GM18867 (cell line): Measurements from ENCODE around the gene GPR37L1.
A peak's percentile ranks its signal among the peaks of the same experiment; 100 is the strongest.
"Not testable (repeated sequence)": the region's sequence is repeated elsewhere in the genome, so short reads cannot be mapped to it uniquely, and the experiment has no call there.

Experiments
- ATAC-seq: cut with Tn5 transposase; IDR thresholded peaks from one replicate; pipeline ENCODE4 v1.9.1; 2021; ENCODE audit warnings: mild to moderate bottlenecking, moderate library complexity; ENCODE audit not compliant: unreplicated experiment

The GPR37L1 gene

GRCh38 chr1:202107801-202108731 is 14.7 kb upstream of the GPR37L1 start:
- no peak for ATAC-seq

- no peak for ATAC-seq
Observed at GRCh38 chr1:202110977-202111376, 11.7 kb upstream of the GPR37L1 start.

GRCh38 chr1:202111589-202111988 is 11.1 kb upstream of the GPR37L1 start:
- ATAC-seq = not testable (repeated sequence)

- ATAC-seq = no peak
Observed at GRCh38 chr1:202112859-202113689, 9.6 kb upstream of the GPR37L1 start.

GRCh38 chr1:202113690-202114300 is 8.9 kb upstream of the GPR37L1 start:
- peak; percentile 62 for ATAC-seq

- ATAC-seq = no peak
Observed at GRCh38 chr1:202116287-202116686, 6.4 kb upstream of the GPR37L1 start.

GRCh38 chr1:202117898-202118371 is 4.8 kb upstream of the GPR37L1 start:
- no peak for ATAC-seq

GRCh38 chr1:202121006-202121405 is 1.7 kb upstream of the GPR37L1 start:
- no peak for ATAC-seq

GRCh38 chr1:202123336-202123813 is 658 bp downstream of the GPR37L1 start:
- no peak for ATAC-seq

- no peak for ATAC-seq
Observed at GRCh38 chr1:202124142-202124541, 1.4 kb downstream of the GPR37L1 start.

- ATAC-seq = no peak
Observed at GRCh38 chr1:202125611-202126010, 2.9 kb downstream of the GPR37L1 start.

GRCh38 chr1:202126426-202126825 is 3.7 kb downstream of the GPR37L1 start:
- no peak for ATAC-seq

- ATAC-seq = no peak
Observed at GRCh38 chr1:202127061-202127460, 4.3 kb downstream of the GPR37L1 start.

GRCh38 chr1:202127836-202128622 is 5.3 kb downstream of the GPR37L1 start:
- ATAC-seq = no peak

- ATAC-seq = no peak
Observed at GRCh38 chr1:202129453-202130296, 7.0 kb downstream of the GPR37L1 start.

- ATAC-seq = no peak
Observed at GRCh38 chr1:202130297-202130721, 7.6 kb downstream of the GPR37L1 start.

- no peak for ATAC-seq
Observed at GRCh38 chr1:202130816-202131522, 8.3 kb downstream of the GPR37L1 start.

GRCh38 chr1:202131956-202132821 is 9.5 kb downstream of the GPR37L1 start:
- no peak for ATAC-seq
